GM18868 (cell line): ENCODE data around the gene CRABP2.

Experiments
- ATAC-seq: cut with Tn5 transposase; IDR thresholded peaks from one replicate; pipeline ENCODE4 v1.9.1; 2021; ENCODE audit warnings: mild to moderate bottlenecking, moderate library complexity; ENCODE audit not compliant: unreplicated experiment

Gene CRABP2

GRCh38 chr1:156656806-156657740 lies 48.3 kb downstream of the CRABP2 start:
- no peak for ATAC-seq

- no peak for ATAC-seq
These were observed 49.4 kb downstream of the CRABP2 start for GRCh38 chr1:156655904-156656516.

- no peak for ATAC-seq
These were observed 50.1 kb downstream of the CRABP2 start for GRCh38 chr1:156655151-156655903.

- ATAC-seq, result no peak
These were observed 50.7 kb downstream of the CRABP2 start for GRCh38 chr1:156654700-156655099.

GRCh38 chr1:156652992-156653355 lies 52.4 kb downstream of the CRABP2 start:
- no peak for ATAC-seq

GRCh38 chr1:156652131-156652991 lies 53.0 kb downstream of the CRABP2 start:
- ATAC-seq, result no peak
